ENCODE data around the gene SELENON. TPM values are rescaled to one million over a fixed set of nuclear protein-coding genes. Genes with fewer than 3 reads are reported as not detected.

SELENON gene
- total RNA-seq (2014; rRNA removed; shearing (Covaris generic)) = 63.1 and 64.3 TPM in 2 replicates

- Histone ChIP-seq H3K4me1 (peaks cover 21% of the 10 kb centered on the region), H3K4me3 (peak within 1 kb of the TSS; percentile 60), H3K27me3 (no peaks in the 10 kb centered on the region), H3K27ac (peak within 1 kb of the TSS; percentile 69), H3K9me3 (replicated peaks) (no peaks in the 10 kb centered on the region), H3K36me3 (no peaks in the 10 kb centered on the region)
- peak; percentile 86 to 88 for DNase-seq
These were observed at the start of gene SELENON for GRCh38 chr1:25799935-25800702. SELENON (plus strand) TSS chr1:25800193; CDS start chr1:25800231, 38 bp downstream.

- Histone ChIP-seq H3K27me3 (no peaks in the 10 kb centered on the region), H3K4me3 (no peak overlapping the region), H3K9me3 (replicated peaks) (no peaks in the 10 kb centered on the region), H3K27ac (no peak overlapping the region), H3K36me3 (peaks cover 21% of the 10 kb centered on the region; the same call in 1 of the 2 replicates), H3K4me1 (no peaks in the 10 kb centered on the region)
- DNase-seq = no peak
These were observed 48.9 kb upstream of the SELENON start for GRCh38 chr1:25750923-25751605.

GRCh38 chr1:25754470-25755181 lies 45.4 kb upstream of the SELENON start:
- no peaks in the 10 kb centered on the region for H3K27me3 ChIP-seq
- peaks cover 20% of the 10 kb centered on the region; the same call in 1 of the 2 replicates for H3K36me3 ChIP-seq
- peaks cover 11% of the 10 kb centered on the region for H3K4me1 ChIP-seq
- peak; percentile 24 to 44 for DNase-seq
- no peak overlapping the region for H3K27ac ChIP-seq
- no peak overlapping the region for H3K4me3 ChIP-seq
- no peaks in the 10 kb centered on the region for H3K9me3 ChIP-seq (replicated peaks)

- H3K9me3 ChIP-seq (replicated peaks) = no peaks in the 10 kb centered on the region
- no peak overlapping the region for H3K27ac ChIP-seq
- DNase-seq = no peak
- H3K36me3 ChIP-seq = peaks cover 20% of the 10 kb centered on the region; the same call in 1 of the 2 replicates
- H3K4me1 ChIP-seq = peaks cover 11% of the 10 kb centered on the region
- H3K4me3 ChIP-seq = no peak overlapping the region
- H3K27me3 ChIP-seq = no peaks in the 10 kb centered on the region
These were observed 44.4 kb upstream of the SELENON start for GRCh38 chr1:25755475-25756125.

- H3K4me3 ChIP-seq = no peak overlapping the region
- no peak overlapping the region for H3K27ac ChIP-seq
- H3K9me3 ChIP-seq (replicated peaks) = no peaks in the 10 kb centered on the region
- H3K36me3 ChIP-seq = peaks cover 20% of the 10 kb centered on the region; the same call in 1 of the 2 replicates
- no peak for DNase-seq
- no peaks in the 10 kb centered on the region for H3K27me3 ChIP-seq
- peaks cover 11% of the 10 kb centered on the region for H3K4me1 ChIP-seq
These were observed 43.8 kb upstream of the SELENON start for GRCh38 chr1:25756215-25756614.

GRCh38 chr1:25757151-25757845 lies 42.7 kb upstream of the SELENON start:
- H3K27ac ChIP-seq = no peak overlapping the region
- no peak overlapping the region for H3K4me3 ChIP-seq
- DNase-seq = peak; percentile 40 to 62
- no peaks in the 10 kb centered on the region for H3K9me3 ChIP-seq (replicated peaks)
- H3K27me3 ChIP-seq = no peaks in the 10 kb centered on the region
- peaks cover 11% of the 10 kb centered on the region for H3K4me1 ChIP-seq
- H3K36me3 ChIP-seq = peaks cover 20% of the 10 kb centered on the region; the same call in 1 of the 2 replicates

GRCh38 chr1:25757846-25758185 lies 42.2 kb upstream of the SELENON start:
- H3K9me3 ChIP-seq (replicated peaks) = no peaks in the 10 kb centered on the region
- peaks cover 20% of the 10 kb centered on the region; the same call in 1 of the 2 replicates for H3K36me3 ChIP-seq
- DNase-seq = peak; percentile 47 to 67
- H3K4me3 ChIP-seq = no peak overlapping the region
- no peaks in the 10 kb centered on the region for H3K27me3 ChIP-seq
- H3K4me1 ChIP-seq = peaks cover 11% of the 10 kb centered on the region
- no peak overlapping the region for H3K27ac ChIP-seq

GRCh38 chr1:25758466-25759070 lies 41.4 kb upstream of the SELENON start:
- Histone ChIP-seq H3K9me3 (replicated peaks) (no peaks in the 10 kb centered on the region), H3K36me3 (peaks cover 15% of the 10 kb centered on the region; the same call in 1 of the 2 replicates), H3K27me3 (no peaks in the 10 kb centered on the region), H3K4me3 (no peak overlapping the region), H3K4me1 (peaks cover 11% of the 10 kb centered on the region), H3K27ac (no peak overlapping the region)
- no peak for DNase-seq

- DNase-seq = no peak
- Histone ChIP-seq H3K4me1 (peaks cover 15% of the 10 kb centered on the region), H3K9me3 (replicated peaks) (no peaks in the 10 kb centered on the region), H3K27me3 (no peaks in the 10 kb centered on the region), H3K27ac (no peak overlapping the region), H3K36me3 (peaks cover 15% of the 10 kb centered on the region; the same call in 1 of the 2 replicates), H3K4me3 (no peak overlapping the region)
These were observed 39.8 kb upstream of the SELENON start for GRCh38 chr1:25760122-25760719.

- Histone ChIP-seq H3K27ac (no peak overlapping the region), H3K27me3 (no peaks in the 10 kb centered on the region), H3K9me3 (replicated peaks) (no peaks in the 10 kb centered on the region), H3K4me3 (no peak overlapping the region), H3K36me3 (peaks cover 11% of the 10 kb centered on the region; the same call in 1 of the 2 replicates), H3K4me1 (peaks cover 22% of the 10 kb centered on the region)
- no peak for DNase-seq
These were observed 39.1 kb upstream of the SELENON start for GRCh38 chr1:25760871-25761270.

GRCh38 chr1:25763493-25763892 lies 36.5 kb upstream of the SELENON start:
- DNase-seq = no peak
- peaks cover 6% of the 10 kb centered on the region; the same call in 1 of the 2 replicates for H3K36me3 ChIP-seq
- H3K4me3 ChIP-seq = no peak overlapping the region
- no peaks in the 10 kb centered on the region for H3K27me3 ChIP-seq
- H3K27ac ChIP-seq = no peak overlapping the region
- peaks cover 19% of the 10 kb centered on the region for H3K4me1 ChIP-seq
- no peaks in the 10 kb centered on the region for H3K9me3 ChIP-seq (replicated peaks)

- Histone ChIP-seq H3K4me3 (no peak overlapping the region), H3K9me3 (replicated peaks) (no peaks in the 10 kb centered on the region), H3K4me1 (peaks cover 23% of the 10 kb centered on the region), H3K27me3 (no peaks in the 10 kb centered on the region), H3K27ac (peak overlapping the region; percentile 42), H3K36me3 (peaks cover 12% of the 10 kb centered on the region)
- DNase-seq = peak; percentile 52 to 60
These were observed 34.7 kb upstream of the SELENON start for GRCh38 chr1:25765136-25765922.
